A549 (cell line): ENCODE data around the gene TCEA3.

Experiments used
- EP300 ChIP-seq, 2 experiments: fragments of >200 bp; sonication (Bioruptor Twin); formaldehyde crosslinking; IDR thresholded peaks; 2 replicates in 1 of 2; 3 replicates in 1 of 2; pipeline ENCODE4 v1.6.1; 2016 to 2017
- NFE2L2 ChIP-seq: fragments of 150-350 bp; conservative IDR thresholded peaks from 2 replicates; pipeline ENCODE4 v1.6.1; 2014; ENCODE audit warnings: low read length
- POLR2A ChIP-seq: IDR thresholded peaks from 2 replicates; pipeline ENCODE4 v1.6.1; 2012; ENCODE audit warnings: mild to moderate bottlenecking, low read length
- RCOR1 ChIP-seq: fragments of 150-350 bp; IDR thresholded peaks from 2 replicates; pipeline ENCODE4 v1.6.1; 2014; ENCODE audit warnings: antibody characterized with exemption, low read length, low read depth
- RNF2 ChIP-seq: fragments of 200-600 bp; sonication (generic); IDR thresholded peaks from 2 replicates; pipeline ENCODE4 v1.6.1; 2016; ENCODE audit warnings: low read depth, mild to moderate bottlenecking, antibody characterized with exemption, moderate library complexity, borderline replicate concordance
- USF2 ChIP-seq: fragments of 450-650 bp; IDR thresholded peaks from 2 replicates; pipeline ENCODE4 v1.6.1; 2014; ENCODE audit warnings: antibody characterized with exemption
- ZSCAN20 ChIP-seq: fragments of 250-450 bp; sonication (Bioruptor Pico); IDR thresholded peaks from 2 replicates; pipeline ENCODE4 v1.8.0; 2022; ENCODE audit warnings: mild to moderate bottlenecking, moderate library complexity
- TF ChIP-seq, protein P1 (sequence below): fragments of >200 bp; sonication (Bioruptor Twin); formaldehyde crosslinking; IDR thresholded peaks from 3 replicates; pipeline ENCODE4 v1.5.1; 2016
- TF ChIP-seq, protein P2 (sequence below): IDR thresholded peaks from 2 replicates; pipeline ENCODE4 v1.6.1; 2012

- TF ChIP-seq, protein P1, sequence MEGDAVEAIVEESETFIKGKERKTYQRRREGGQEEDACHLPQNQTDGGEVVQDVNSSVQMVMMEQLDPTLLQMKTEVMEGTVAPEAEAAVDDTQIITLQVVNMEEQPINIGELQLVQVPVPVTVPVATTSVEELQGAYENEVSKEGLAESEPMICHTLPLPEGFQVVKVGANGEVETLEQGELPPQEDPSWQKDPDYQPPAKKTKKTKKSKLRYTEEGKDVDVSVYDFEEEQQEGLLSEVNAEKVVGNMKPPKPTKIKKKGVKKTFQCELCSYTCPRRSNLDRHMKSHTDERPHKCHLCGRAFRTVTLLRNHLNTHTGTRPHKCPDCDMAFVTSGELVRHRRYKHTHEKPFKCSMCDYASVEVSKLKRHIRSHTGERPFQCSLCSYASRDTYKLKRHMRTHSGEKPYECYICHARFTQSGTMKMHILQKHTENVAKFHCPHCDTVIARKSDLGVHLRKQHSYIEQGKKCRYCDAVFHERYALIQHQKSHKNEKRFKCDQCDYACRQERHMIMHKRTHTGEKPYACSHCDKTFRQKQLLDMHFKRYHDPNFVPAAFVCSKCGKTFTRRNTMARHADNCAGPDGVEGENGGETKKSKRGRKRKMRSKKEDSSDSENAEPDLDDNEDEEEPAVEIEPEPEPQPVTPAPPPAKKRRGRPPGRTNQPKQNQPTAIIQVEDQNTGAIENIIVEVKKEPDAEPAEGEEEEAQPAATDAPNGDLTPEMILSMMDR = no peak
- TF ChIP-seq POLR2A (no peak), NFE2L2 (no peak), RCOR1 (no peak), RNF2 (no peak), USF2 (no peak), EP300 (IDR thresholded peaks at IDR 0.05) (no peak), ZSCAN20 (CRISPR knock-in tag) (no peak)
- TF ChIP-seq, protein P2, sequence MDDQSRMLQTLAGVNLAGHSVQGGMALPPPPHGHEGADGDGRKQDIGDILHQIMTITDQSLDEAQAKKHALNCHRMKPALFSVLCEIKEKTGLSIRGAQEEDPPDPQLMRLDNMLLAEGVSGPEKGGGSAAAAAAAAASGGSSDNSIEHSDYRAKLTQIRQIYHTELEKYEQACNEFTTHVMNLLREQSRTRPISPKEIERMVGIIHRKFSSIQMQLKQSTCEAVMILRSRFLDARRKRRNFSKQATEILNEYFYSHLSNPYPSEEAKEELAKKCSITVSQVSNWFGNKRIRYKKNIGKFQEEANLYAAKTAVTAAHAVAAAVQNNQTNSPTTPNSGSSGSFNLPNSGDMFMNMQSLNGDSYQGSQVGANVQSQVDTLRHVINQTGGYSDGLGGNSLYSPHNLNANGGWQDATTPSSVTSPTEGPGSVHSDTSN = no peak
Observed at GRCh38 chr1:23341931-23342692, 82.4 kb downstream of the TCEA3 start.
